ENCODE results near the gene NR6A1. TPM values are rescaled to one million over a fixed set of nuclear protein-coding genes. Genes with fewer than 3 reads are reported as not detected.

The NR6A1 gene
- total and polyA plus RNA-seq, 2 of the 8 experiments (the other 6 are each of a cell fraction or from before 2014, with no cell fraction given) = 93.2 to 237 TPM

GRCh38 chr9:124518116-124518515 is 253.0 kb downstream of the NR6A1 start:
- Histone ChIP-seq H4K5ac (ENCODE audit: insufficient read length, low read depth, low read length) (no peak overlapping the region), H3K56ac (replicated peaks; ENCODE audit: insufficient read length, low read depth, low read length) (no peak overlapping the region), H3K18ac (ENCODE audit: extremely low read depth, low read length) (no peak overlapping the region), H2AK5ac (ENCODE audit: low read depth, low read length) (no peak overlapping the region), H3K4me3 (ENCODE audit: extremely low read depth in 1 of 4, insufficient read depth in 2 of 4, low read depth in 3 of 4, low read length in 4 of 4) (no peak overlapping the region), H2BK5ac (ENCODE audit: low read depth, low read length) (no peak overlapping the region), H2BK120ac (replicated peaks; ENCODE audit: low read depth, low read length) (no peak overlapping the region), H3K4ac (replicated peaks; ENCODE audit: insufficient read length, low read depth, low read length) (no peak overlapping the region), H3K27me3 (replicated peaks in 1 of 4; ENCODE audit: control insufficient read depth in 3 of 4, extremely low read depth in 1 of 4, insufficient read depth in 3 of 4, low read length in 3 of 4) (no peaks in the 10 kb centered on the region), H3K4me2 (ENCODE audit: insufficient read depth in 1 of 2, low read depth in 2 of 2, low read length in 2 of 2) (no peak overlapping the region), H4K8ac (ENCODE audit: extremely low read depth, insufficient read depth, low read length) (no peak overlapping the region), H3K36me3 (ENCODE audit: control insufficient read depth in 2 of 4, insufficient read depth in 4 of 4, low read length in 3 of 4) (peaks cover 0 to 22% (median 16%) of the 10 kb centered on the region in 4 experiments; a peak in 5 of 8 replicates), H4K20me1 (replicated peaks in 1 of 2; ENCODE audit: control insufficient read depth in 1 of 2, insufficient read depth in 2 of 2, low read length in 2 of 2) (no peaks in the 10 kb centered on the region), H3K14ac (ENCODE audit: insufficient read length) (no peak overlapping the region), H3K79me1 (ENCODE audit: low read depth, low read length) (no peaks in the 10 kb centered on the region), H3K9ac (replicated peaks in 1 of 4; ENCODE audit: extremely low read depth in 1 of 4, low read depth in 3 of 4, low read length in 3 of 4) (no peak overlapping the region), H3K9me3 (ENCODE audit: insufficient read depth in 2 of 2, low read depth in 1 of 2, low read length in 1 of 2) (no peaks in the 10 kb centered on the region), H3K27ac (ENCODE audit: low read depth, low read length) (no peak overlapping the region), H3K79me2 (ENCODE audit: control insufficient read depth in 1 of 2, insufficient read depth in 2 of 2, low read length in 2 of 2) (no peaks in the 10 kb centered on the region), H2AFZ (ENCODE audit: low read length) (no peak overlapping the region), H2BK15ac (ENCODE audit: low read length) (no peak overlapping the region), H3K4me1 (replicated peaks in 1 of 4; ENCODE audit: control insufficient read depth in 3 of 4, insufficient read depth in 4 of 4, low read length in 3 of 4) (no peaks in the 10 kb centered on the region; a peak in 1 of 7 replicates), H4K91ac (replicated peaks; ENCODE audit: insufficient read length, low read length) (no peak overlapping the region), H2BK20ac (ENCODE audit: low read length) (no peak overlapping the region), H2BK12ac (ENCODE audit: low read depth, low read length) (no peak overlapping the region), H3K23ac (ENCODE audit: insufficient read length) (no peak overlapping the region), H3K23me2 (ENCODE audit: low read depth, low read length) (no peaks in the 10 kb centered on the region)
- CTCF ChIA-PET (ENCODE audit: partially characterized antibody) = interaction anchor here (1.6 to 19.2 kb wide), 4 partner anchors 8 to 43 kb away, joined by 4 to 234 read pairs (median 7); no protein-coding TSS in a partner anchor
- 91% methylated on average over 7 of the region's 7 CpGs; no CpG with 5 or more reads in 1 of the 2 experiments for WGBS, 2 experiments (ENCODE audit: extremely low coverage in 1 of 2, insufficient coverage in 1 of 2, insufficient read length in 1 of 2, insufficient replicate concordance in 2 of 2, low coverage in 1 of 2, low lambda C conversion rate in 2 of 2, missing lambda C conversion rate in 1 of 2)
- POLR2A ChIA-PET (ENCODE audit: partially characterized antibody) = no interaction called here
- FAIRE-seq (no peak), DNase-seq (ENCODE audit: low read depth in 1 of 2, low spot score in 2 of 2) (no peak)
- no peak for TF ChIP-seq SUZ12 (IDR thresholded peaks at IDR 0.05; ENCODE audit: low read length)
- TF ChIP-seq CEBPB (IDR thresholded peaks at IDR 0.05; ENCODE audit: low read depth, low read length) = no peak

Data from H1 (cell line).